GM15510 (cell line): ENCODE data around the gene KRTAP12-2.

Source experiments
- POLR2A ChIP-seq: IDR thresholded peaks from 3 replicates; pipeline ENCODE4 v1.6.1; 2011; ENCODE audit warnings: borderline replicate concordance; ENCODE audit not compliant: insufficient read length; ENCODE audit errors: extremely low read depth

KRTAP12-2 gene

GRCh38 chr21:44666401-44667320, at the start of gene KRTAP12-2:
Gene KRTAP12-2 (minus strand): TSS chr21:44666927. CDS start chr21:44666886, 41 bp downstream.
- TF ChIP-seq POLR2A: no peak

- no peak for TF ChIP-seq POLR2A
Measured at GRCh38 chr21:44714905-44715304, 48.2 kb upstream of the KRTAP12-2 start.

GRCh38 chr21:44713846-44714245, 47.1 kb upstream of the KRTAP12-2 start:
- no peak for TF ChIP-seq POLR2A

GRCh38 chr21:44713130-44713529, 46.4 kb upstream of the KRTAP12-2 start:
- TF ChIP-seq POLR2A: no peak

- no peak for TF ChIP-seq POLR2A
Measured at GRCh38 chr21:44712203-44713028, 45.7 kb upstream of the KRTAP12-2 start.

GRCh38 chr21:44711327-44712202, 44.8 kb upstream of the KRTAP12-2 start, which contains the start of gene TSPEAR:
Gene TSPEAR (minus strand): TSS chr21:44711572. CDS start chr21:44711514, 58 bp downstream.
- TF ChIP-seq POLR2A: no peak

- no peak for TF ChIP-seq POLR2A
Measured at GRCh38 chr21:44710756-44711326, 44.1 kb upstream of the KRTAP12-2 start.

GRCh38 chr21:44710294-44710665, 43.6 kb upstream of the KRTAP12-2 start:
- no peak for TF ChIP-seq POLR2A

GRCh38 chr21:44709426-44710293, 42.9 kb upstream of the KRTAP12-2 start:
- TF ChIP-seq POLR2A: no peak

GRCh38 chr21:44708866-44709425, 42.2 kb upstream of the KRTAP12-2 start:
- no peak for TF ChIP-seq POLR2A

GRCh38 chr21:44708213-44708865, 41.6 kb upstream of the KRTAP12-2 start:
- TF ChIP-seq POLR2A: no peak
